ENCODE results near the gene HSPB6. TPM values are rescaled to one million over a fixed set of nuclear protein-coding genes. Genes with fewer than 3 reads are reported as not detected.

The HSPB6 gene
- total RNA-seq, 1 donor from 2014 or later: 5.0 TPM

- Mint-ChIP-seq H3K9me3 (ENCODE audit: low read depth) (no peaks in the 10 kb centered on the region), H3K4me3 (ENCODE audit: unreplicated experiment) (no peak overlapping the region), H3K36me3 (ENCODE audit: low read depth) (peaks cover 3% of the 10 kb centered on the region), H3K27ac (ENCODE audit: unreplicated experiment) (no peak overlapping the region), H3K4me1 (ENCODE audit: low read depth) (no peaks in the 10 kb centered on the region), H3K27me3 (ENCODE audit: low read depth) (no peaks in the 10 kb centered on the region)
- DNase-seq (ENCODE audit: low spot score): no peak
- no peak for TF ChIP-seq CTCF (IDR thresholded peaks at IDR 0.05)
These were observed 27.9 kb upstream of the HSPB6 start for GRCh38 chr19:35784503-35785338.

- TF ChIP-seq CTCF (IDR thresholded peaks at IDR 0.05): no peak
- Mint-ChIP-seq H3K9me3 (ENCODE audit: low read depth) (no peaks in the 10 kb centered on the region), H3K4me1 (ENCODE audit: low read depth) (no peaks in the 10 kb centered on the region), H3K4me3 (ENCODE audit: unreplicated experiment) (no peak overlapping the region), H3K27me3 (ENCODE audit: low read depth) (no peaks in the 10 kb centered on the region), H3K36me3 (ENCODE audit: low read depth) (peaks cover 3% of the 10 kb centered on the region), H3K27ac (ENCODE audit: unreplicated experiment) (no peak overlapping the region)
- DNase-seq (ENCODE audit: low spot score): no peak
These were observed 26.9 kb upstream of the HSPB6 start for GRCh38 chr19:35783469-35784434.

- Mint-ChIP-seq H3K36me3 (ENCODE audit: low read depth) (peaks cover 3% of the 10 kb centered on the region), H3K4me1 (ENCODE audit: low read depth) (no peaks in the 10 kb centered on the region), H3K4me3 (ENCODE audit: unreplicated experiment) (no peak overlapping the region), H3K27me3 (ENCODE audit: low read depth) (no peaks in the 10 kb centered on the region), H3K27ac (ENCODE audit: unreplicated experiment) (no peak overlapping the region), H3K9me3 (ENCODE audit: low read depth) (no peaks in the 10 kb centered on the region)
- no peak for TF ChIP-seq CTCF (IDR thresholded peaks at IDR 0.05)
- no peak for DNase-seq (ENCODE audit: low spot score)
These were observed 25.8 kb upstream of the HSPB6 start for GRCh38 chr19:35782589-35782988.

GRCh38 chr19:35781650-35782049 lies 24.8 kb upstream of the HSPB6 start:
- Mint-ChIP-seq H3K36me3 (ENCODE audit: low read depth) (peaks cover 3% of the 10 kb centered on the region), H3K27ac (ENCODE audit: unreplicated experiment) (no peak overlapping the region)
- no peak for DNase-seq (ENCODE audit: low spot score)

More at GRCh38 chr19:35781650-35782049, 24.8 kb upstream of the HSPB6 start:
- no peaks in the 10 kb centered on the region for H3K27me3 Mint-ChIP-seq (ENCODE audit: low read depth)
- peaks cover 5% of the 10 kb centered on the region for H3K4me1 Mint-ChIP-seq (ENCODE audit: low read depth)
- no peak for TF ChIP-seq CTCF (IDR thresholded peaks at IDR 0.05)
- H3K9me3 Mint-ChIP-seq (ENCODE audit: low read depth): no peaks in the 10 kb centered on the region
- no peak overlapping the region for H3K4me3 Mint-ChIP-seq (ENCODE audit: unreplicated experiment)
